ENCODE measurements around the gene AP2M1.

DNA sequence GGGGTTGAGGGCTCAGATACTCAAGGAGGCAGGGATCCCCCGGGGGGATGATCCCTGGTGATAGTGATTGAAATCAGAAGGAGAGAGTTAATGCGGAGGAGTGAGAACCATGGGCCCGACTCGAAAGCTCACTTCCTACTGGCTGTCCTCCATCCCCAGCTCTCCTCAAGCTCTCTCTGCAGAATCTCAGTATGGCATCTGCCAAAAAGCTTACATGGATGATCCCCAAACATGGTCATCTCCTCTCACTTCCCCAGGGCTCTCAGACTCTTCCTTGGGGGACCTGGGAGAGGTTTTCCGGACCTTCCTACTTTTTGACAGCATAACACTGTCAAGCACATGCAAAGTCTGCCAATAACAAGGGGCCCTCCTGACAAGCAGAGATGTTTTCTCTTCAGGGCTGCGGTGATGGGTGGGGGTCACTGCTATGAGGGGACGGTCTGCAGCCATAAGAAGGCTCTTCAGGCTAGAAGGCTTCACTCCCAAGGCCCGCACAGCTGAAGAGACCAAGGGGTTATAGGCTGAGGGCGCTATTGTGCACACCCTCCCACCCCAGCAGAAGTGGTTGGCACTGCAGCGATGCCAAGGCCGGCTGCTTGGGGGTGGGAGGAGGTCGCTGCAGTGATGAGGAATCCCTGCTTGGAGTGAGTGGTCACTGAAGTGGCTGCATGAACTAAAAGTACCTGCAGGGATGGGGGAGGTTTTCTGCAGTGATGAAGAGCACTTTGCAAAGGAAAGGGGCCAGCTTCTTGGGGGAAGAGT is 53.9 kb downstream of the AP2M1 start:
- TF ChIP-seq, protein P1, sequence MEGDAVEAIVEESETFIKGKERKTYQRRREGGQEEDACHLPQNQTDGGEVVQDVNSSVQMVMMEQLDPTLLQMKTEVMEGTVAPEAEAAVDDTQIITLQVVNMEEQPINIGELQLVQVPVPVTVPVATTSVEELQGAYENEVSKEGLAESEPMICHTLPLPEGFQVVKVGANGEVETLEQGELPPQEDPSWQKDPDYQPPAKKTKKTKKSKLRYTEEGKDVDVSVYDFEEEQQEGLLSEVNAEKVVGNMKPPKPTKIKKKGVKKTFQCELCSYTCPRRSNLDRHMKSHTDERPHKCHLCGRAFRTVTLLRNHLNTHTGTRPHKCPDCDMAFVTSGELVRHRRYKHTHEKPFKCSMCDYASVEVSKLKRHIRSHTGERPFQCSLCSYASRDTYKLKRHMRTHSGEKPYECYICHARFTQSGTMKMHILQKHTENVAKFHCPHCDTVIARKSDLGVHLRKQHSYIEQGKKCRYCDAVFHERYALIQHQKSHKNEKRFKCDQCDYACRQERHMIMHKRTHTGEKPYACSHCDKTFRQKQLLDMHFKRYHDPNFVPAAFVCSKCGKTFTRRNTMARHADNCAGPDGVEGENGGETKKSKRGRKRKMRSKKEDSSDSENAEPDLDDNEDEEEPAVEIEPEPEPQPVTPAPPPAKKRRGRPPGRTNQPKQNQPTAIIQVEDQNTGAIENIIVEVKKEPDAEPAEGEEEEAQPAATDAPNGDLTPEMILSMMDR (IDR thresholded peaks at IDR 0.05), result no peak
- TF ChIP-seq POLR2A (IDR thresholded peaks at IDR 0.05), result no peak
